Sigmoid colon (tissue), 7 donors: ENCODE data around the gene HCN4. TPM values are rescaled to one million over a fixed set of nuclear protein-coding genes. Genes with fewer than 3 reads are reported as not detected.

Experiments used
- DNase-seq: peaks from one replicate; pipeline ENCODE4 v3.0.0-alpha.2; 2019
- H3K27ac ChIP-seq, 4 donors: fragments of 200-600 bp; sonication (generic); one replicate each; pipeline ENCODE4 v1.5.1; 2016 to 2019; ENCODE audit warnings: mild to moderate bottlenecking in 1 of 4
- H3K27me3 ChIP-seq, 3 donors: fragments of 200-600 bp; sonication (generic); one replicate each; pipeline ENCODE4 v1.5.1; 2019; ENCODE audit warnings: mild to moderate bottlenecking in 1 of 3
- H3K36me3 ChIP-seq, 4 donors: fragments of 200-600 bp; sonication (generic); one replicate each; pipeline ENCODE4 v1.5.1; 2016 to 2019
- H3K4me1 ChIP-seq, 4 donors: fragments of 200-600 bp; sonication (generic); one replicate each; pipeline ENCODE4 v1.5.1; 2017 to 2019
- H3K4me3 ChIP-seq, 4 donors: fragments of 200-600 bp; sonication (generic); one replicate each; pipeline ENCODE4 v1.5.1; 2017 to 2019; ENCODE audit warnings: mild to moderate bottlenecking in 2 of 4, moderate library complexity in 1 of 4
- H3K9me3 ChIP-seq, 4 donors: fragments of 200-600 bp in 3 of 4; sonication (generic) in 3 of 4; one replicate each; pipeline versions ENCODE4 v1.5.1 to v1.6.1; 2013 to 2019
- CTCF ChIP-seq, 4 experiments: fragments of 450-650 bp in 3 of 4; fragments of 200-600 bp in 1 of 4; IDR thresholded peaks; one replicate each; pipeline ENCODE4 v1.5.1; 2016 to 2019; ENCODE audit warnings: antibody characterized with exemption in 4 of 4, mild to moderate bottlenecking in 3 of 4, moderate library complexity in 2 of 4
- EP300 ChIP-seq, 4 donors: sonication (generic); formaldehyde crosslinking; IDR thresholded peaks; one replicate each; pipeline ENCODE4 v1.6.1; 2017; ENCODE audit warnings: antibody characterized with exemption in 4 of 4
- POLR2A ChIP-seq, 2 donors: fragments of 450-650 bp; IDR thresholded peaks; one replicate each; pipeline ENCODE4 v1.6.1; 2016; ENCODE audit warnings: antibody characterized with exemption in 2 of 2, mild to moderate bottlenecking in 2 of 2, moderate library complexity in 2 of 2
- POLR2AphosphoS5 ChIP-seq, 4 donors: sonication (generic); formaldehyde crosslinking; IDR thresholded peaks; one replicate each; pipeline ENCODE4 v1.6.1; 2017; ENCODE audit warnings: antibody characterized with exemption in 4 of 4
- WGBS, 2 donors: extraction: QIAGEN DNeasy Blood & Tissue Kit; methylation state at CpG; one replicate each; pipeline ENCODE4 v1.1.7; 2013; 5-methylcytosine and 5-hydroxymethylcytosine counted together
- intact Hi-C: fragments of 100-400 bp; cut with DNase I; formaldehyde crosslinking; loops from one replicate; pipeline ENCODE4 v1.15.1; 2023
- polyA plus RNA-seq, 3 donors: library from polyadenylated mRNA; stranded (reverse); fragments of 200-250 nt; gene quantifications; one replicate each; pipeline ENCODE4 v1.2.3, GENCODE V29; 2013
- total RNA-seq, 4 donors: library from RNA; depleted of rRNA; stranded (reverse); fragments of >200 nt; gene quantifications; one replicate each; pipeline ENCODE4 v1.1.0, GENCODE V29; 2016
- donor health status: healthy with polysubstance abuse.
- donor health status: Bipolar disorder and iron deficiency.
- donor health status: healthy.

HCN4 gene
- total and polyA plus RNA-seq, 7 donors: under 0.01 to 0.04 TPM; not detected in 5

GRCh38 chr15:73336756-73337155 is 32.0 kb downstream of the HCN4 start:
- TF ChIP-seq POLR2AphosphoS5 (IDR thresholded peaks at IDR 0.05) (no peak), CTCF (IDR thresholded peaks at IDR 0.05) (no peak), POLR2A (IDR thresholded peaks at IDR 0.05) (no peak), EP300 (IDR thresholded peaks at IDR 0.05) (no peak)
- H3K36me3 ChIP-seq: no peaks in the 10 kb centered on the region
- no peaks in the 10 kb centered on the region for H3K9me3 ChIP-seq
- no peaks in the 10 kb centered on the region for H3K4me1 ChIP-seq
- 82 to 88% methylated on average over 7 of the region's 7 CpGs for WGBS, 2 donors
- intact Hi-C loops: no loop called here
- H3K27ac ChIP-seq: no peak overlapping the region
- no peaks in the 10 kb centered on the region for H3K27me3 ChIP-seq
- no peak overlapping the region for H3K4me3 ChIP-seq
- no peak for DNase-seq

- TF ChIP-seq POLR2AphosphoS5 (IDR thresholded peaks at IDR 0.05) (no peak), EP300 (IDR thresholded peaks at IDR 0.05) (no peak), CTCF (IDR thresholded peaks at IDR 0.05) (no peak), POLR2A (IDR thresholded peaks at IDR 0.05) (no peak)
- Histone ChIP-seq H3K27ac (no peak overlapping the region), H3K9me3 (no peaks in the 10 kb centered on the region), H3K4me1 (no peaks in the 10 kb centered on the region), H3K4me3 (no peak overlapping the region), H3K36me3 (no peaks in the 10 kb centered on the region), H3K27me3 (no peaks in the 10 kb centered on the region)
- peak; percentile 38 for DNase-seq
- 67 to 85% methylated on average over 5 of the region's 5 CpGs for WGBS, 2 donors
- intact Hi-C loops: no loop called here
Observed at GRCh38 chr15:73335471-73335870, 33.3 kb downstream of the HCN4 start.

- H3K4me3 ChIP-seq: no peak overlapping the region
- DNase-seq: peak; percentile 15
- TF ChIP-seq POLR2AphosphoS5 (IDR thresholded peaks at IDR 0.05) (no peak), CTCF (IDR thresholded peaks at IDR 0.05) (no peak), POLR2A (IDR thresholded peaks at IDR 0.05) (no peak), EP300 (IDR thresholded peaks at IDR 0.05) (no peak)
- no peaks in the 10 kb centered on the region for H3K4me1 ChIP-seq
- H3K27me3 ChIP-seq: no peaks in the 10 kb centered on the region
- intact Hi-C loops: no loop called here
- 60 to 85% methylated on average over 9 of the region's 9 CpGs for WGBS, 2 donors
- H3K27ac ChIP-seq: no peak overlapping the region
- H3K9me3 ChIP-seq: no peaks in the 10 kb centered on the region
- no peaks in the 10 kb centered on the region for H3K36me3 ChIP-seq
Observed at GRCh38 chr15:73335026-73335425, 33.7 kb downstream of the HCN4 start.

GRCh38 chr15:73334086-73334485 is 34.7 kb downstream of the HCN4 start:
- Histone ChIP-seq H3K4me1 (no peaks in the 10 kb centered on the region), H3K4me3 (no peak overlapping the region), H3K9me3 (no peaks in the 10 kb centered on the region), H3K36me3 (no peaks in the 10 kb centered on the region), H3K27ac (no peak overlapping the region), H3K27me3 (no peaks in the 10 kb centered on the region)
- intact Hi-C loops: no loop called here
- WGBS, 2 donors: 90 to 94% methylated on average over 6 of the region's 6 CpGs
- peak; percentile 30 for DNase-seq
- TF ChIP-seq POLR2A (IDR thresholded peaks at IDR 0.05) (no peak), CTCF (IDR thresholded peaks at IDR 0.05) (no peak), POLR2AphosphoS5 (IDR thresholded peaks at IDR 0.05) (no peak), EP300 (IDR thresholded peaks at IDR 0.05) (no peak)

GRCh38 chr15:73333001-73333400 is 35.8 kb downstream of the HCN4 start:
- TF ChIP-seq CTCF (IDR thresholded peaks at IDR 0.05) (no peak), EP300 (IDR thresholded peaks at IDR 0.05) (no peak), POLR2AphosphoS5 (IDR thresholded peaks at IDR 0.05) (no peak), POLR2A (IDR thresholded peaks at IDR 0.05) (no peak)
- intact Hi-C loops: no loop called here
- no peaks in the 10 kb centered on the region for H3K27me3 ChIP-seq
- DNase-seq: peak; percentile 27
- no peak overlapping the region for H3K4me3 ChIP-seq
- no peaks in the 10 kb centered on the region for H3K4me1 ChIP-seq
- H3K36me3 ChIP-seq: no peaks in the 10 kb centered on the region
- H3K27ac ChIP-seq: no peak overlapping the region
- WGBS, 2 donors: 76 to 80% methylated on average over 2 of the region's 2 CpGs
- H3K9me3 ChIP-seq: no peaks in the 10 kb centered on the region
